Bronchial epithelial cell (primary cell): ENCODE measurements around the gene ZNF638. TPM values are rescaled to one million over a fixed set of nuclear protein-coding genes. Genes with fewer than 3 reads are reported as not detected.

Source experiments
- DNase-seq: peaks from one replicate; pipeline ENCODE4 v3.0.0-alpha.2; 2010; ENCODE audit warnings: low read depth
- FAIRE-seq: peaks from 2 replicates; lab custom pipeline; 2011; peaks lifted over from hg19 to GRCh38; lab: Jason Lieb, UNC
- H3K27me3 ChIP-seq: 2 replicates; pipeline ENCODE4 v1.5.1; 2011; ENCODE audit warnings: low read length; ENCODE audit not compliant: control insufficient read depth, insufficient read depth
- H3K36me3 ChIP-seq: 2 replicates; pipeline ENCODE4 v1.5.1; 2011; ENCODE audit warnings: low read length; ENCODE audit not compliant: control insufficient read depth, insufficient read depth
- H3K4me3 ChIP-seq: 2 replicates; pipeline ENCODE4 v1.5.1; 2011; ENCODE audit warnings: mild to moderate bottlenecking, low read depth, low read length, control low read depth
- total RNA-seq: library from RNA; depleted of rRNA; stranded (reverse); fragments of >200 nt; gene quantifications from 2 replicates; pipeline ENCODE4 v1.2.1, GENCODE V29; 2014
- TF ChIP-seq, protein P1 (sequence below): IDR thresholded peaks from 2 replicates; pipeline ENCODE4 v1.5.1; 2011; ENCODE audit warnings: mild to moderate bottlenecking, moderate library complexity, low read length, control low read depth, inconsistent platforms; ENCODE audit not compliant: insufficient read depth, severe bottlenecking

Gene ZNF638
- total RNA-seq, 1 donor from 2014 or later = 86.9 TPM

DNA sequence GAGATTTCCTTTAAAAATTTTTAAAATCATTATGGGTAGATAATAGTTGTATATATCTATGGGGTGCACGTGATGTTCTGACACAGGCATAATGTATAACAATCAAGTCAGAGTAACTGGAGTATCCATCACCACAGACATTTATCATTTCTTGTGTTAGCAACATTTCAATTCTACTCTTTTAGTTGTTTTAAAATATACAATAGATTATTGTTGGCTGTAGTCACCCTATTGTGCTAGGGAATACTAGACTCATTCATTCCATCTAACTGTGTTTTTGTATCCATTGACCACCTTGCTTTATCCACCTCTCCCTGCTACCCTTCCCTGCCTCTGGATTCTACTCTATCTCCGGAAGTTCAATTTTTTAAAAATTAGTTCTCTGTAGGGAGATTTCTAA is 152.8 kb downstream of the ZNF638 start:
- FAIRE-seq (no peak), DNase-seq (no peak)
- H3K27me3 ChIP-seq = no peaks in the 10 kb centered on the region
- H3K36me3 ChIP-seq = no peaks in the 10 kb centered on the region
- no peak overlapping the region for H3K4me3 ChIP-seq
- TF ChIP-seq, protein P1, sequence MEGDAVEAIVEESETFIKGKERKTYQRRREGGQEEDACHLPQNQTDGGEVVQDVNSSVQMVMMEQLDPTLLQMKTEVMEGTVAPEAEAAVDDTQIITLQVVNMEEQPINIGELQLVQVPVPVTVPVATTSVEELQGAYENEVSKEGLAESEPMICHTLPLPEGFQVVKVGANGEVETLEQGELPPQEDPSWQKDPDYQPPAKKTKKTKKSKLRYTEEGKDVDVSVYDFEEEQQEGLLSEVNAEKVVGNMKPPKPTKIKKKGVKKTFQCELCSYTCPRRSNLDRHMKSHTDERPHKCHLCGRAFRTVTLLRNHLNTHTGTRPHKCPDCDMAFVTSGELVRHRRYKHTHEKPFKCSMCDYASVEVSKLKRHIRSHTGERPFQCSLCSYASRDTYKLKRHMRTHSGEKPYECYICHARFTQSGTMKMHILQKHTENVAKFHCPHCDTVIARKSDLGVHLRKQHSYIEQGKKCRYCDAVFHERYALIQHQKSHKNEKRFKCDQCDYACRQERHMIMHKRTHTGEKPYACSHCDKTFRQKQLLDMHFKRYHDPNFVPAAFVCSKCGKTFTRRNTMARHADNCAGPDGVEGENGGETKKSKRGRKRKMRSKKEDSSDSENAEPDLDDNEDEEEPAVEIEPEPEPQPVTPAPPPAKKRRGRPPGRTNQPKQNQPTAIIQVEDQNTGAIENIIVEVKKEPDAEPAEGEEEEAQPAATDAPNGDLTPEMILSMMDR = no peak

Other genes starting within 250 kb of the ZNF638 start
- 6.1 and 12.8 TPM in 2 replicates for gene MCEE, start 201.6 kb upstream of the ZNF638 start, total RNA-seq
- 11.4 and 12.1 TPM in 2 replicates for gene MPHOSPH10, start 201.1 kb upstream of the ZNF638 start, total RNA-seq
- 1.3 and 5.2 TPM in 2 replicates for gene PAIP2B, start 104.7 kb upstream of the ZNF638 start, total RNA-seq
- under 0.01 and 2.7 TPM in 2 replicates for gene DYSF, start 121.8 kb downstream of the ZNF638 start, total RNA-seq